CD14-positive monocyte (primary cell): Measurements from ENCODE around the gene DHX30. TPM values are rescaled to one million over a fixed set of nuclear protein-coding genes. Genes with fewer than 3 reads are reported as not detected.

Experiments
- DNase-seq, 3 donors: peaks; one replicate each; pipeline ENCODE4 v3.0.0-alpha.2; 2011 to 2022
- H2AFZ ChIP-seq: 2 replicates; pipeline ENCODE4 v1.6.0; 2012; ENCODE audit warnings: mild to moderate bottlenecking, low read depth, low read length, inconsistent platforms; ENCODE audit not compliant: insufficient read depth, poor library complexity, severe bottlenecking
- H3K27ac ChIP-seq, 2 donors: 1 replicate in 1 of 2; 2 replicates in 1 of 2; pipeline ENCODE4 v1.5.1; 2012 to 2013; ENCODE audit warnings: low read length in 2 of 2, control low read depth in 1 of 2, inconsistent platforms in 1 of 2, low read depth in 1 of 2, mild to moderate bottlenecking in 1 of 2
- H3K27me3 ChIP-seq, 2 donors: one replicate each; pipeline versions ENCODE4 v1.6.0 to v1.6.1; 2011 to 2013; ENCODE audit warnings: low read length in 2 of 2; ENCODE audit not compliant: control insufficient read depth in 2 of 2, insufficient read depth in 2 of 2
- H3K36me3 ChIP-seq, 2 donors: replicated peaks in 1 of 2; 1 replicate in 1 of 2; 2 replicates in 1 of 2; pipeline versions ENCODE4 v1.5.1 to v1.6.1; 2012 to 2013; ENCODE audit warnings: low read length in 2 of 2, control low read depth in 1 of 2, inconsistent platforms in 1 of 2, mild to moderate bottlenecking in 1 of 2; ENCODE audit not compliant: insufficient read depth in 2 of 2, control insufficient read depth in 1 of 2
- H3K4me1 ChIP-seq, 2 donors: 1 replicate in 1 of 2; 2 replicates in 1 of 2; pipeline versions ENCODE4 v1.5.1 to v1.6.1; 2012 to 2013; ENCODE audit warnings: low read length in 2 of 2, control low read depth in 1 of 2, inconsistent platforms in 1 of 2, mild to moderate bottlenecking in 1 of 2, moderate library complexity in 1 of 2; ENCODE audit not compliant: insufficient read depth in 2 of 2, control insufficient read depth in 1 of 2
- H3K4me2 ChIP-seq: replicated peaks from 2 replicates; pipeline ENCODE3; 2012; ENCODE audit warnings: low read length, moderate library complexity, mild to moderate bottlenecking; ENCODE audit not compliant: poor library complexity, severe bottlenecking; ENCODE audit errors: extremely low read depth
- H3K4me3 ChIP-seq, 3 experiments: fragments of 200-600 bp in 1 of 3; sonication (generic) in 1 of 3; replicated peaks in 1 of 3; 1 replicate in 2 of 3; 2 replicates in 1 of 3; pipeline ENCODE4 v1.5.1; 2011 to 2013; ENCODE audit warnings: low read length in 3 of 3, mild to moderate bottlenecking in 3 of 3, control low read depth in 2 of 3, low read depth in 2 of 3, inconsistent platforms in 1 of 3, moderate library complexity in 1 of 3
- H3K79me2 ChIP-seq: 2 replicates; pipeline ENCODE4 v1.6.0; 2012; ENCODE audit warnings: mild to moderate bottlenecking, control low read depth, inconsistent platforms, low read length, moderate library complexity; ENCODE audit not compliant: insufficient read depth
- H3K9ac ChIP-seq: 2 replicates; pipeline ENCODE4 v1.6.0; 2017; ENCODE audit warnings: low read length, mild to moderate bottlenecking; ENCODE audit not compliant: insufficient read depth, poor library complexity, severe bottlenecking
- H3K9me3 ChIP-seq, 2 donors: replicated peaks in 1 of 2; 1 replicate in 1 of 2; 2 replicates in 1 of 2; pipeline versions ENCODE4 v1.5.1 to v1.6.1; 2012 to 2013; ENCODE audit warnings: low read length in 2 of 2, control low read depth in 1 of 2; ENCODE audit not compliant: control insufficient read depth in 1 of 2, insufficient read depth in 1 of 2
- H4K20me1 ChIP-seq: 2 replicates; pipeline ENCODE4 v1.6.0; 2012; ENCODE audit warnings: mild to moderate bottlenecking, low read length, control low read depth, moderate library complexity; ENCODE audit not compliant: insufficient read depth
- H3K27ac Mint-ChIP-seq, 7 donors: one replicate each; pipeline ENCODE4 v1.8.0; 2020; ENCODE audit warnings: mild to moderate bottlenecking in 7 of 7, mixed read lengths in 7 of 7, moderate library complexity in 6 of 7, inconsistent platforms in 2 of 7
- H3K27me3 Mint-ChIP-seq, 3 donors: one replicate each; pipeline ENCODE4 v1.8.0; 2021 to 2022; ENCODE audit warnings: low read depth in 3 of 3, mild to moderate bottlenecking in 3 of 3, mixed read lengths in 3 of 3, moderate library complexity in 3 of 3, inconsistent platforms in 1 of 3
- H3K36me3 Mint-ChIP-seq, 2 donors: one replicate each; pipeline ENCODE4 v1.8.0; 2020; ENCODE audit warnings: mixed read lengths in 2 of 2, inconsistent platforms in 1 of 2, mild to moderate bottlenecking in 1 of 2
- H3K4me1 Mint-ChIP-seq: one replicate; pipeline ENCODE4 v1.8.0; 2020; ENCODE audit warnings: mild to moderate bottlenecking, mixed read lengths
- H3K4me3 Mint-ChIP-seq, 2 donors: one replicate each; pipeline ENCODE4 v1.8.0; 2020; ENCODE audit warnings: mild to moderate bottlenecking in 2 of 2, mixed read lengths in 2 of 2, moderate library complexity in 1 of 2
- H3K9me3 Mint-ChIP-seq, 7 donors: one replicate each; pipeline ENCODE4 v1.8.0; 2020 to 2022; ENCODE audit warnings: mixed read lengths in 7 of 7, mild to moderate bottlenecking in 6 of 7, moderate library complexity in 6 of 7, inconsistent platforms in 2 of 7
- CTCF ChIP-seq: fragments of 200-600 bp; IDR thresholded peaks from one replicate; pipeline ENCODE4 v1.8.0; 2022; ENCODE audit warnings: antibody characterized with exemption, mild to moderate bottlenecking
- WGBS: methylation state at CpG from one replicate; pipeline ENCODE4 v1.1.5; 2013; ENCODE audit warnings: missing lambda C conversion rate; ENCODE audit not compliant: insufficient coverage; 5-methylcytosine and 5-hydroxymethylcytosine counted together
- intact Hi-C, 2 donors: fragments of 100-400 bp; cut with micrococcal nuclease; formaldehyde crosslinking; loops; one replicate each; pipeline versions ENCODE4 v1.15.0 to v1.15.1; 2023
- polyA plus RNA-seq, 3 donors: library from polyadenylated mRNA; depleted of rRNA in 1 of 3; unstranded in 2 of 3; stranded (reverse) in 1 of 3; fragments of 300-500 nt in 2 of 3; fragments of >200 nt in 1 of 3; fragmentation: Illumina TruSeq in 2 of 3; gene quantifications; 1 replicate in 2 of 3; 2 replicates in 1 of 3; pipeline ENCODE4 v1.2.3, GENCODE V29; 2012 to 2021

The DHX30 gene
- polyA plus RNA-seq, 3 donors, result 19.4 to 43.9 (median 20.1) TPM

GRCh38 chr3:47877719-47878118, 74.8 kb downstream of the DHX30 start:
- peaks cover 23 to 34% of the 10 kb centered on the region in 2 donors for H3K36me3 Mint-ChIP-seq
- no peak for TF ChIP-seq CTCF
- Histone ChIP-seq H3K27me3 (no peaks in the 10 kb centered on the region), H3K4me2 (no peak overlapping the region), H3K36me3 (peaks cover 15 to 45% of the 10 kb centered on the region in 2 donors), H3K4me3 (no peak overlapping the region), H3K79me2 (no peaks in the 10 kb centered on the region), H2AFZ (no peak overlapping the region), H3K27ac (no peak overlapping the region), H3K9me3 (no peaks in the 10 kb centered on the region), H3K4me1 (no peaks in the 10 kb centered on the region), H3K9ac (no peak overlapping the region), H4K20me1 (no peaks in the 10 kb centered on the region)
- H3K4me3 Mint-ChIP-seq, result no peak overlapping the region
- no peaks in the 10 kb centered on the region for H3K4me1 Mint-ChIP-seq
- intact Hi-C loops, result no loop called here
- no peaks in the 10 kb centered on the region for H3K9me3 Mint-ChIP-seq
- peak overlapping the region in 1 of 7 donors; percentile 7 for H3K27ac Mint-ChIP-seq
- no peaks in the 10 kb centered on the region for H3K27me3 Mint-ChIP-seq
- no peak for DNase-seq

GRCh38 chr3:47882338-47882737, 79.4 kb downstream of the DHX30 start:
- Histone ChIP-seq H3K36me3 (peaks cover 4 to 26% of the 10 kb centered on the region in 2 donors), H2AFZ (no peak overlapping the region), H3K4me1 (no peaks in the 10 kb centered on the region), H4K20me1 (no peaks in the 10 kb centered on the region), H3K79me2 (no peaks in the 10 kb centered on the region), H3K9ac (no peak overlapping the region), H3K27ac (no peak overlapping the region), H3K9me3 (no peaks in the 10 kb centered on the region), H3K27me3 (no peaks in the 10 kb centered on the region), H3K4me2 (no peak overlapping the region), H3K4me3 (no peak overlapping the region)
- no peak for DNase-seq
- Mint-ChIP-seq H3K4me1 (no peaks in the 10 kb centered on the region), H3K27me3 (no peaks in the 10 kb centered on the region), H3K9me3 (peaks cover 0 to 1% (median 0%) of the 10 kb centered on the region in 7 donors), H3K36me3 (peaks cover 17 to 24% of the 10 kb centered on the region in 2 donors), H3K4me3 (no peak overlapping the region), H3K27ac (no peak overlapping the region)
- no peak for TF ChIP-seq CTCF
- intact Hi-C loops, result no loop called here
- WGBS, result 94% methylated on average over 2 of the region's 2 CpGs
